Type B pancreatic cell (in vitro differentiated cells): ENCODE results near the gene HTRA1. TPM values are rescaled to one million over a fixed set of nuclear protein-coding genes. Genes with fewer than 3 reads are reported as not detected.

Source experiments
- DNase-seq: peaks from one replicate; pipeline ENCODE4 v3.0.0; 2021; ENCODE audit warnings: mixed read lengths; ENCODE audit not compliant: unreplicated experiment; ENCODE audit errors: extremely low spot score
- H3K27ac Mint-ChIP-seq: 2 replicates; pipeline ENCODE4 v1.8.0; 2021; ENCODE audit warnings: mild to moderate bottlenecking, mixed read lengths
- H3K27me3 Mint-ChIP-seq: 2 replicates; pipeline ENCODE4 v1.8.0; 2021; ENCODE audit warnings: mixed read lengths
- H3K36me3 Mint-ChIP-seq: 2 replicates; pipeline ENCODE4 v1.8.0; 2021; ENCODE audit warnings: mixed read lengths
- H3K4me1 Mint-ChIP-seq: one replicate; pipeline ENCODE4 v1.8.0; 2021; ENCODE audit warnings: mixed read lengths; ENCODE audit not compliant: unreplicated experiment
- H3K4me3 Mint-ChIP-seq: 2 replicates; pipeline ENCODE4 v1.8.0; 2021; ENCODE audit warnings: mild to moderate bottlenecking, mixed read lengths
- H3K9me3 Mint-ChIP-seq: 2 replicates; pipeline ENCODE4 v1.8.0; 2021; ENCODE audit warnings: mixed read lengths
- CTCF ChIP-seq: fragments of 200-600 bp; sonication (generic); conservative IDR thresholded peaks from 2 replicates; pipeline ENCODE4 v1.5.0; 2021; ENCODE audit warnings: antibody characterized with exemption, mild to moderate bottlenecking
- total RNA-seq: library from RNA; stranded (reverse); gene quantifications from 2 replicates; pipeline ENCODE4 v1.2.1, GENCODE V29; 2021; ENCODE audit warnings: low replicate concordance

The HTRA1 gene
- total RNA-seq, 1 donor from 2014 or later: 32.6 TPM

- Mint-ChIP-seq H3K27ac (no peak overlapping the region), H3K4me1 (peaks cover 29% of the 10 kb centered on the region), H3K27me3 (peaks cover 11% of the 10 kb centered on the region), H3K36me3 (no peaks in the 10 kb centered on the region), H3K9me3 (no peaks in the 10 kb centered on the region), H3K4me3 (peak overlapping the region; percentile 28)
- TF ChIP-seq CTCF: no peak
- DNase-seq: no peak
These were observed 31.7 kb downstream of the HTRA1 start for GRCh38 chr10:122492999-122493481.

GRCh38 chr10:122493761-122494160 lies 32.4 kb downstream of the HTRA1 start:
- no peaks in the 10 kb centered on the region for H3K36me3 Mint-ChIP-seq
- no peak overlapping the region for H3K4me3 Mint-ChIP-seq
- peaks cover 29% of the 10 kb centered on the region for H3K4me1 Mint-ChIP-seq

GRCh38 chr10:122494173-122494820 lies 32.9 kb downstream of the HTRA1 start:
- Mint-ChIP-seq H3K4me3 (no peak overlapping the region), H3K27me3 (peaks cover 12% of the 10 kb centered on the region), H3K4me1 (peaks cover 32% of the 10 kb centered on the region), H3K27ac (no peak overlapping the region), H3K36me3 (no peaks in the 10 kb centered on the region), H3K9me3 (no peaks in the 10 kb centered on the region)
- no peak for DNase-seq
- no peak for TF ChIP-seq CTCF

More at GRCh38 chr10:122493761-122494160, 32.4 kb downstream of the HTRA1 start:
- no peak for TF ChIP-seq CTCF
- Mint-ChIP-seq H3K27me3 (peaks cover 16% of the 10 kb centered on the region), H3K9me3 (no peaks in the 10 kb centered on the region), H3K27ac (no peak overlapping the region)
- DNase-seq: no peak

GRCh38 chr10:122494833-122495232 lies 33.5 kb downstream of the HTRA1 start:
- H3K4me1 Mint-ChIP-seq: peaks cover 37% of the 10 kb centered on the region
- DNase-seq: no peak
- no peak overlapping the region for H3K27ac Mint-ChIP-seq
- H3K4me3 Mint-ChIP-seq: no peak overlapping the region
- H3K9me3 Mint-ChIP-seq: no peaks in the 10 kb centered on the region
- TF ChIP-seq CTCF: no peak
- H3K36me3 Mint-ChIP-seq: no peaks in the 10 kb centered on the region
- H3K27me3 Mint-ChIP-seq: peaks cover 12% of the 10 kb centered on the region

- no peak overlapping the region for H3K4me3 Mint-ChIP-seq
- no peak for TF ChIP-seq CTCF
- H3K27ac Mint-ChIP-seq: no peak overlapping the region
- peaks cover 12% of the 10 kb centered on the region for H3K27me3 Mint-ChIP-seq
- no peaks in the 10 kb centered on the region for H3K36me3 Mint-ChIP-seq
- no peak for DNase-seq
- H3K4me1 Mint-ChIP-seq: peaks cover 37% of the 10 kb centered on the region
- H3K9me3 Mint-ChIP-seq: no peaks in the 10 kb centered on the region
These were observed 34.3 kb downstream of the HTRA1 start for GRCh38 chr10:122495406-122496340.
